Smooth muscle cell (in vitro differentiated cells): Measurements from ENCODE around the gene WNT5B. TPM values are rescaled to one million over a fixed set of nuclear protein-coding genes. Genes with fewer than 3 reads are reported as not detected.

Source experiments
- DNase-seq: peaks from one replicate; lab custom pipeline; 2025; ENCODE audit not compliant: unreplicated experiment; lab: John Stamatoyannopoulos, UW
- H2AFZ ChIP-seq: fragments of 200-600 bp; sonication (generic); 2 replicates; pipeline ENCODE4 v1.6.0; 2016; ENCODE audit warnings: antibody characterized with exemption, low read depth, mild to moderate bottlenecking
- H3F3A ChIP-seq: fragments of 200-600 bp; sonication (generic); 2 replicates; pipeline ENCODE4 v1.6.0; 2017; ENCODE audit warnings: antibody characterized with exemption, low read depth
- H3K27ac ChIP-seq: fragments of 200-600 bp; sonication (generic); 2 replicates; pipeline ENCODE4 v1.5.1; 2016; ENCODE audit warnings: low read depth, mild to moderate bottlenecking
- H3K27me3 ChIP-seq: fragments of 200-600 bp; sonication (generic); 2 replicates; pipeline ENCODE4 v1.6.1; 2016; ENCODE audit warnings: low read depth, mild to moderate bottlenecking
- H3K36me3 ChIP-seq: fragments of 200-600 bp; sonication (generic); 2 replicates; pipeline ENCODE4 v1.5.1; 2016; ENCODE audit warnings: low read depth
- H3K4me1 ChIP-seq: fragments of 200-600 bp; sonication (generic); 2 replicates; pipeline ENCODE4 v1.5.1; 2016; ENCODE audit warnings: low read depth
- H3K4me2 ChIP-seq: fragments of 200-600 bp; sonication (generic); 2 replicates; pipeline ENCODE4 v1.6.0; 2016; ENCODE audit warnings: mild to moderate bottlenecking
- H3K4me3 ChIP-seq: fragments of 200-600 bp; sonication (generic); 2 replicates; pipeline ENCODE4 v1.5.1; 2016; ENCODE audit warnings: mild to moderate bottlenecking
- H3K79me2 ChIP-seq: fragments of 200-600 bp; sonication (generic); 2 replicates; pipeline ENCODE4 v1.6.0; 2016; ENCODE audit warnings: low read depth, mild to moderate bottlenecking
- H3K9ac ChIP-seq: fragments of 200-600 bp; sonication (generic); 2 replicates; pipeline ENCODE4 v1.6.0; 2016; ENCODE audit warnings: low read depth
- H3K9me3 ChIP-seq: fragments of 200-600 bp; sonication (generic); replicated peaks from 2 replicates; pipeline ENCODE4 v1.5.1; 2016; ENCODE audit warnings: low read depth
- H4K20me1 ChIP-seq: fragments of 200-600 bp; sonication (generic); 2 replicates; pipeline ENCODE4 v1.6.0; 2016; ENCODE audit warnings: low read depth
- CTCF ChIP-seq: fragments of 200-600 bp; sonication (generic); IDR thresholded peaks from 2 replicates; pipeline ENCODE4 v1.5.1; 2017; ENCODE audit warnings: borderline replicate concordance, mild to moderate bottlenecking, antibody characterized with exemption; ENCODE audit not compliant: insufficient read depth, poor library complexity, severe bottlenecking
- WGBS: methylation state at CpG from one replicate; pipeline ENCODE4 v1.1.7; 2016; ENCODE audit warnings: low lambda C conversion rate; 5-methylcytosine and 5-hydroxymethylcytosine counted together
- polyA plus RNA-seq: library from polyadenylated mRNA; unstranded; fragments of >200 nt; fragmentation: Nextera tagmentation; extraction: Ambion mirVana; gene quantifications from 2 replicates; pipeline ENCODE4 v1.2.1, GENCODE V29; 2016
- total RNA-seq: library from RNA; depleted of rRNA; stranded (reverse); fragments of >200 nt; gene quantifications from 2 replicates; pipeline ENCODE4 v1.2.3, GENCODE V29; 2014

The WNT5B gene
- total and polyA plus RNA-seq, 2 experiments from 2014 or later, result 11.5 to 31.7 TPM

- H3K36me3 ChIP-seq, result no peaks in the 10 kb centered on the region
- 81% methylated on average over 18 of the region's 18 CpGs for WGBS
- DNase-seq, result no peak
- H3F3A ChIP-seq, result no peaks in the 10 kb centered on the region
- H4K20me1 ChIP-seq, result peaks cover 13% of the 10 kb centered on the region
- no peaks in the 10 kb centered on the region for H3K4me1 ChIP-seq
- no peaks in the 10 kb centered on the region for H3K9me3 ChIP-seq
- H3K9ac ChIP-seq, result no peak overlapping the region
- H3K79me2 ChIP-seq, result no peaks in the 10 kb centered on the region
- H3K4me3 ChIP-seq, result no peak overlapping the region
- no peak for TF ChIP-seq CTCF
- H2AFZ ChIP-seq, result no peak overlapping the region
- H3K4me2 ChIP-seq, result no peak overlapping the region
- H3K27ac ChIP-seq, result no peak overlapping the region
- peaks cover 14% of the 10 kb centered on the region for H3K27me3 ChIP-seq
Observed at GRCh38 chr12:1640328-1641234, 11.6 kb downstream of the WNT5B start.

GRCh38 chr12:1642513-1642912 lies 13.5 kb downstream of the WNT5B start:
- Histone ChIP-seq H3K4me3 (no peak overlapping the region), H3K9ac (no peak overlapping the region), H3K36me3 (no peaks in the 10 kb centered on the region), H3K4me1 (no peaks in the 10 kb centered on the region), H2AFZ (no peak overlapping the region), H3K4me2 (no peak overlapping the region), H3K79me2 (no peaks in the 10 kb centered on the region), H4K20me1 (peaks cover 13% of the 10 kb centered on the region), H3K27ac (no peak overlapping the region), H3K27me3 (peaks cover 21% of the 10 kb centered on the region), H3K9me3 (no peaks in the 10 kb centered on the region), H3F3A (no peaks in the 10 kb centered on the region)
- 50% methylated on average over 7 of the region's 7 CpGs for WGBS
- DNase-seq, result no peak
- no peak for TF ChIP-seq CTCF

- peaks cover 25% of the 10 kb centered on the region for H3K27me3 ChIP-seq
- H3K27ac ChIP-seq, result no peak overlapping the region
- no peak overlapping the region for H2AFZ ChIP-seq
- H3K4me2 ChIP-seq, result no peak overlapping the region
- H4K20me1 ChIP-seq, result peaks cover 13% of the 10 kb centered on the region
- H3K4me3 ChIP-seq, result no peak overlapping the region
- no peak overlapping the region for H3K9ac ChIP-seq
- WGBS, result 41% methylated on average over 6 of the region's 9 CpGs
- H3K9me3 ChIP-seq, result no peaks in the 10 kb centered on the region
- H3K4me1 ChIP-seq, result no peaks in the 10 kb centered on the region
- no peaks in the 10 kb centered on the region for H3F3A ChIP-seq
- no peak for TF ChIP-seq CTCF
- H3K36me3 ChIP-seq, result no peaks in the 10 kb centered on the region
- no peaks in the 10 kb centered on the region for H3K79me2 ChIP-seq
- DNase-seq, result no peak
Observed at GRCh38 chr12:1643043-1643442, 14.0 kb downstream of the WNT5B start.
